OCI-LY7 (cell line): ENCODE results near the gene CA5A.

ENCODE experiments used
- EZH2phosphoT487 ChIP-seq: fragments of 200-600 bp; sonication (generic); IDR thresholded peaks from 2 replicates; pipeline ENCODE4 v1.6.1; 2018; ENCODE audit warnings: low read depth, borderline replicate concordance, mild to moderate bottlenecking, mixed run types, antibody characterized with exemption, low read length, moderate library complexity, mixed read lengths
- TF ChIP-seq, protein P1 (sequence below): fragments of 200-600 bp; sonication (generic); conservative IDR thresholded peaks from 2 replicates; pipeline ENCODE4 v1.5.1; 2014; ENCODE audit warnings: mild to moderate bottlenecking, antibody characterized with exemption, low read length, moderate library complexity, mixed read lengths

DNA sequence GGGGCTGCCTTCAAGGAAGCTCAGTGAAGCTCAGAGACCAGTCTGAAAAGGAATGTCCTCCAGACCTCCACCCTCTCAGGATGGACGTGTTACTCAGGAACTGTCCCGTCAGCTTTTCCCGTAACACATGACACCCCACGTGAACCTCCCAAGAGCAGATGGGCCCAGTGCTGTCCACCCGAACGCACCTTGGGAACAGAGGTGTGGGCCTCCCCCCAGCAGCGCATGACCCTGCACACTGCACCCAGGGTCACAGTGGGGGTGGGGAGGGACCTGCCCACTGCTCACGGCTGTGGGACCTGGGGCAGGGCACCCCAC is 88.9 kb downstream of the CA5A start:
- TF ChIP-seq, protein P1, sequence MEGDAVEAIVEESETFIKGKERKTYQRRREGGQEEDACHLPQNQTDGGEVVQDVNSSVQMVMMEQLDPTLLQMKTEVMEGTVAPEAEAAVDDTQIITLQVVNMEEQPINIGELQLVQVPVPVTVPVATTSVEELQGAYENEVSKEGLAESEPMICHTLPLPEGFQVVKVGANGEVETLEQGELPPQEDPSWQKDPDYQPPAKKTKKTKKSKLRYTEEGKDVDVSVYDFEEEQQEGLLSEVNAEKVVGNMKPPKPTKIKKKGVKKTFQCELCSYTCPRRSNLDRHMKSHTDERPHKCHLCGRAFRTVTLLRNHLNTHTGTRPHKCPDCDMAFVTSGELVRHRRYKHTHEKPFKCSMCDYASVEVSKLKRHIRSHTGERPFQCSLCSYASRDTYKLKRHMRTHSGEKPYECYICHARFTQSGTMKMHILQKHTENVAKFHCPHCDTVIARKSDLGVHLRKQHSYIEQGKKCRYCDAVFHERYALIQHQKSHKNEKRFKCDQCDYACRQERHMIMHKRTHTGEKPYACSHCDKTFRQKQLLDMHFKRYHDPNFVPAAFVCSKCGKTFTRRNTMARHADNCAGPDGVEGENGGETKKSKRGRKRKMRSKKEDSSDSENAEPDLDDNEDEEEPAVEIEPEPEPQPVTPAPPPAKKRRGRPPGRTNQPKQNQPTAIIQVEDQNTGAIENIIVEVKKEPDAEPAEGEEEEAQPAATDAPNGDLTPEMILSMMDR, result no peak
- TF ChIP-seq EZH2phosphoT487, result no peak
